Esophagus muscularis mucosa (tissue), 4 donors: ENCODE results near the gene CCDC182. TPM values are rescaled to one million over a fixed set of nuclear protein-coding genes. Genes with fewer than 3 reads are reported as not detected.

Source experiments
- DNase-seq: peaks from one replicate; pipeline ENCODE4 v3.0.0-alpha.2; 2017; ENCODE audit errors: extremely low spot score
- H3K27ac ChIP-seq, 4 donors: fragments of 200-600 bp; sonication (generic); replicated peaks in 1 of 4; 1 replicate in 3 of 4; 2 replicates in 1 of 4; pipeline ENCODE4 v1.5.1; 2016 to 2019; ENCODE audit warnings: mild to moderate bottlenecking in 1 of 4
- H3K27me3 ChIP-seq, 4 donors: fragments of 200-600 bp; sonication (generic); one replicate each; pipeline versions ENCODE4 v1.5.1 to v1.6.0; 2016 to 2019
- H3K36me3 ChIP-seq, 4 donors: fragments of 200-600 bp; sonication (generic); one replicate each; pipeline ENCODE4 v1.5.1; 2016 to 2019
- H3K4me1 ChIP-seq, 4 donors: fragments of 200-600 bp; sonication (generic); one replicate each; pipeline ENCODE4 v1.5.1; 2016 to 2019
- H3K4me3 ChIP-seq, 4 donors: fragments of 200-600 bp; sonication (generic); 1 replicate in 2 of 4; 2 replicates in 2 of 4; pipeline ENCODE4 v1.5.1; 2016 to 2019; ENCODE audit warnings: mild to moderate bottlenecking in 4 of 4, moderate library complexity in 1 of 4
- H3K9me3 ChIP-seq, 4 donors: fragments of 200-600 bp; sonication (generic); 1 replicate in 3 of 4; 2 replicates in 1 of 4; pipeline ENCODE4 v1.5.1; 2016 to 2019
- EP300 ChIP-seq: sonication (generic); formaldehyde crosslinking; IDR thresholded peaks from one replicate; pipeline ENCODE4 v1.6.1; 2017; ENCODE audit warnings: antibody characterized with exemption
- POLR2A ChIP-seq: fragments of 450-650 bp; IDR thresholded peaks from one replicate; pipeline ENCODE4 v1.6.1; 2017; ENCODE audit warnings: antibody characterized with exemption, moderate library complexity, mild to moderate bottlenecking, low read depth
- POLR2AphosphoS5 ChIP-seq, 2 donors: sonication (generic); formaldehyde crosslinking; IDR thresholded peaks; one replicate each; pipeline ENCODE4 v1.6.1; 2017; ENCODE audit warnings: antibody characterized with exemption in 2 of 2
- WGBS: methylation state at CpG from one replicate; pipeline ENCODE4 v1.1.5; 2018; 5-methylcytosine and 5-hydroxymethylcytosine counted together
- intact Hi-C: fragments of 100-400 bp; cut with DNase I; formaldehyde crosslinking; loops from one replicate; pipeline ENCODE4 v1.15.1; 2023
- total RNA-seq, 4 donors: library from RNA; depleted of rRNA; stranded (reverse); fragments of >200 nt; gene quantifications; one replicate each; pipeline versions ENCODE4 v1.1.0 to v1.2.1, GENCODE V29; 2016
- TF ChIP-seq, protein P1 (sequence below), 3 experiments: fragments of 200-600 bp in 2 of 3; fragments of 450-650 bp in 1 of 3; sonication (generic) in 2 of 3; IDR thresholded peaks; one replicate each; pipeline ENCODE4 v1.5.1; 2017 to 2019; ENCODE audit warnings: antibody characterized with exemption in 3 of 3, mild to moderate bottlenecking in 2 of 3, moderate library complexity in 1 of 3

CCDC182 gene
- total RNA-seq, 4 donors from 2014 or later, result not detected

DNA sequence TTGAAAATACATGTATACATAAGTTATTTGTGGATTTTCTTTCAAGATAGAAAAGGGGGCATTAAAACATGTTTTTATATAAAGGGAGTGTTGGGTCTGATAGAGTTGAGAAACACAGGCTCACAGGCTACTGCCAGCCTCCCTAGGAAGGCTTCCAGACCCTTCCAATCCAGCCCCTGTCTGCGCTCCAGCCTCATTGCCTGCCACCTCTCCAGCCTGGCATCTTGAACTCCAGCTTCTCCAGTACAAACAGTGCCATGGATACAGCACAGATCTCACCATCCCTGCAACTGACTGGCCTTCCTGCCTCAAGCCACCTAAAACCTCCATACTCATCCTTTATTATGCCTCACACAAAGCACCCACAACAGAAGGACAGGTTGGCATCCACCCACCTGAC, 40.7 kb downstream of the CCDC182 start:
- WGBS, result 100% methylated on average over 1 of the region's 1 CpG
- no peaks in the 10 kb centered on the region for H3K27me3 ChIP-seq
- intact Hi-C loops, result no loop called here
- H3K27ac ChIP-seq, result no peak overlapping the region
- DNase-seq, result peak; percentile 74
- H3K9me3 ChIP-seq, result no peaks in the 10 kb centered on the region
- H3K4me1 ChIP-seq, result peaks cover 0 to 15% (median 11%) of the 10 kb centered on the region in 4 donors
- no peak for TF ChIP-seq POLR2A
- TF ChIP-seq EP300, result no peak
- TF ChIP-seq POLR2AphosphoS5 (IDR thresholded peaks at IDR 0.05), result no peak
- TF ChIP-seq, protein P1, sequence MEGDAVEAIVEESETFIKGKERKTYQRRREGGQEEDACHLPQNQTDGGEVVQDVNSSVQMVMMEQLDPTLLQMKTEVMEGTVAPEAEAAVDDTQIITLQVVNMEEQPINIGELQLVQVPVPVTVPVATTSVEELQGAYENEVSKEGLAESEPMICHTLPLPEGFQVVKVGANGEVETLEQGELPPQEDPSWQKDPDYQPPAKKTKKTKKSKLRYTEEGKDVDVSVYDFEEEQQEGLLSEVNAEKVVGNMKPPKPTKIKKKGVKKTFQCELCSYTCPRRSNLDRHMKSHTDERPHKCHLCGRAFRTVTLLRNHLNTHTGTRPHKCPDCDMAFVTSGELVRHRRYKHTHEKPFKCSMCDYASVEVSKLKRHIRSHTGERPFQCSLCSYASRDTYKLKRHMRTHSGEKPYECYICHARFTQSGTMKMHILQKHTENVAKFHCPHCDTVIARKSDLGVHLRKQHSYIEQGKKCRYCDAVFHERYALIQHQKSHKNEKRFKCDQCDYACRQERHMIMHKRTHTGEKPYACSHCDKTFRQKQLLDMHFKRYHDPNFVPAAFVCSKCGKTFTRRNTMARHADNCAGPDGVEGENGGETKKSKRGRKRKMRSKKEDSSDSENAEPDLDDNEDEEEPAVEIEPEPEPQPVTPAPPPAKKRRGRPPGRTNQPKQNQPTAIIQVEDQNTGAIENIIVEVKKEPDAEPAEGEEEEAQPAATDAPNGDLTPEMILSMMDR (IDR thresholded peaks at IDR 0.05), result no peak
- no peaks in the 10 kb centered on the region for H3K36me3 ChIP-seq
- H3K4me3 ChIP-seq, result no peak overlapping the region

DNA sequence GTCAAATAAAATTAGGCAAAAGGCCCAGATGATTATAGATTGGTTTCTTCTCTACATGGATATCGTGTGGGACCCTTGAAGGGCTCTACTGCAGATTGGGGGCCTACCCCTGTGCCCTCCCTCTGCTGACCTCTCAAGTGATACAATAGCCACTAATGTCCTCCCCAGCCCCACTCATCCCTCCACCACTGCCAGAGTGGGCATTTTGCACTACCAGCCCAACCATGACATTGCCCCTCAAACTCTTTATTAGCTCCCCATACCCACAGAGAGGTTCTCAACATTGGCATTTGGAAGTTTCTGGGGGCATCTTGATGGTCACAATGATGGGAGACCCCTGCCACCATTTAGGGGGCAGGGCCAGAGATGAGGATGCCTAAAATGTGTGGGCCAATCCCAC, 41.8 kb downstream of the CCDC182 start:
- Histone ChIP-seq H3K36me3 (no peaks in the 10 kb centered on the region), H3K4me3 (no peak overlapping the region), H3K27me3 (no peaks in the 10 kb centered on the region), H3K4me1 (peaks cover 0 to 14% (median 10%) of the 10 kb centered on the region in 4 donors), H3K9me3 (no peaks in the 10 kb centered on the region), H3K27ac (no peak overlapping the region)
- peak; percentile 85 for DNase-seq
- intact Hi-C loops, result no loop called here
- 100% methylated on average over 1 of the region's 1 CpG for WGBS
- TF ChIP-seq POLR2AphosphoS5 (IDR thresholded peaks at IDR 0.05) (no peak), EP300 (no peak), POLR2A (no peak)
- TF ChIP-seq, protein P1 (IDR thresholded peaks at IDR 0.05), result no peak

DNA sequence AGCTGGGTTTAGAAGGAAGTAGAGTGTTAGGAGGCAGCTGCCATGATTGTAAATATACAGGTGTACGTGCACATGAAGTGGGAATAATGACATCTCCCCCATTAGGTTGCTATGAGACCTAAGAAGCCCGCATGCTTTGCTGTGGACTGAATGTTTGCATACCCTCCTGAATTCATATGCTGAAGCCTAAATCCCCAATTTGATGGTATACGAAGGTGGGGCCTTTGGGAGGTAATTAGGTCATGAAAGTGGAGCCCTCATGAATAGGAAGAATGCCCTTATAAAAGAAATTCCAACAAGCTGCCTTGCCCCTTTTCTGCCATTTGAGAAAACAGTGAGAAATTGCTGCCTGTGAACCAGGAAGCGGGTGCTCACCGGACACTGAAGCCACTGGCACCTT, 44.0 kb downstream of the CCDC182 start:
- WGBS, result 97% methylated on average over 5 of the region's 5 CpGs
- H3K27me3 ChIP-seq, result peaks cover 0 to 9% (median 0%) of the 10 kb centered on the region in 4 donors
- no peaks in the 10 kb centered on the region for H3K36me3 ChIP-seq
- intact Hi-C loops, result no loop called here
- H3K4me3 ChIP-seq, result no peak overlapping the region
- no peaks in the 10 kb centered on the region for H3K9me3 ChIP-seq
- no peak overlapping the region for H3K27ac ChIP-seq
- no peak for TF ChIP-seq POLR2A
- TF ChIP-seq POLR2AphosphoS5 (IDR thresholded peaks at IDR 0.05), result no peak
- TF ChIP-seq, protein P1 (IDR thresholded peaks at IDR 0.05), result no peak
- no peak for TF ChIP-seq EP300
- peak; percentile 78 for DNase-seq
- peaks cover 0 to 7% (median 2%) of the 10 kb centered on the region in 4 donors for H3K4me1 ChIP-seq

DNA sequence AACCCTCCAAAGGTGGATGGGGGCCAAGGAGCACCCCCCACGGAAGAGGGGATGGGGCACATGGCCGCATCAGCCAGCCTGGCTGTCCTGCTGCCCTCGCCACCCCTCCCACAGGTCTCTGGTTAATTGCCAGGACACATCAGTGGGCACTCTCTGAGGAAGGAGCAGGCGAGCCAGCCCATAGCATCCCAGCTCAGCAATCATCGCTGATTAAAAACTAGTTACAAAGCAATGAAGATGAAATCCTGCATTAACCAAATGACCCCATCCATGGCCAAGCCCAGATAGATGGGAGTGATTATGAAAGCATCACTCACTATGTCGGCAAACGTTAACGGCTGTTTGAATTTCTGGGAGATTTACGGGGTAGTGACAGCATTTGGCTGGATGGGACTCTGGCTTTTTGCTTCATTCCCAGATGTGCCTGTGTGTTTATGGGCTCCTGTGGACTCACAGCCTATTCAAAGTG, 45.3 kb downstream of the CCDC182 start:
- Histone ChIP-seq H3K4me1 (peaks cover 0 to 7% (median 2%) of the 10 kb centered on the region in 4 donors), H3K27me3 (peaks cover 0 to 9% (median 0%) of the 10 kb centered on the region in 4 donors), H3K9me3 (no peaks in the 10 kb centered on the region), H3K27ac (no peak overlapping the region), H3K36me3 (no peaks in the 10 kb centered on the region), H3K4me3 (no peak overlapping the region)
- intact Hi-C loops, result no loop called here
- DNase-seq, result peak; percentile 81
- WGBS, result 35% methylated on average over 9 of the region's 9 CpGs
- TF ChIP-seq EP300, result no peak
- no peak for TF ChIP-seq POLR2A
- TF ChIP-seq, protein P1 (IDR thresholded peaks at IDR 0.05), result no peak
- TF ChIP-seq POLR2AphosphoS5 (IDR thresholded peaks at IDR 0.05), result no peak
